Loucy (cell line): ENCODE results near the gene SLC25A6.

ENCODE experiments used
- CTCF ChIP-seq: fragments of 200-600 bp; sonication (generic); conservative IDR thresholded peaks from 2 replicates; pipeline ENCODE4 v1.5.1; 2014; ENCODE audit warnings: mild to moderate bottlenecking, antibody characterized with exemption, low read length
- EZH2phosphoT487 ChIP-seq: fragments of 200-600 bp; IDR thresholded peaks from 2 replicates; pipeline ENCODE4 v1.6.1; 2018; ENCODE audit warnings: antibody characterized with exemption, mild to moderate bottlenecking, moderate library complexity, borderline replicate concordance

- TF ChIP-seq CTCF = no peak
- TF ChIP-seq EZH2phosphoT487 = no peak
These were observed 33.0 kb downstream of the SLC25A6 start for GRCh38 chrX:1358793-1359476.
